Mesendoderm (in vitro differentiated cells): ENCODE results near the gene PRPF8.
"Not testable (repeated sequence)": the region's sequence is repeated elsewhere in the genome, so short reads cannot be mapped to it uniquely, and the experiment has no call there.

Experiments
- DNase-seq: peaks from one replicate; pipeline ENCODE4 v3.0.0; 2013
- H2AK5ac ChIP-seq: 2 replicates; pipeline ENCODE4 v1.6.1; 2013; ENCODE audit warnings: low read length, inconsistent platforms
- H2BK120ac ChIP-seq: 2 replicates; pipeline ENCODE4 v1.6.1; 2013; ENCODE audit warnings: low read depth, mild to moderate bottlenecking, low read length, moderate library complexity, mixed read lengths
- H2BK15ac ChIP-seq: replicated peaks from 2 replicates; pipeline ENCODE4 v1.6.1; 2013; ENCODE audit warnings: low read depth, mild to moderate bottlenecking, moderate library complexity
- H2BK5ac ChIP-seq: 2 replicates; pipeline ENCODE4 v1.6.1; 2013; ENCODE audit warnings: low read length, inconsistent platforms
- H3K18ac ChIP-seq: 2 replicates; pipeline ENCODE4 v1.6.1; 2013; ENCODE audit warnings: mild to moderate bottlenecking, low read length, mixed read lengths
- H3K23ac ChIP-seq: one replicate; pipeline ENCODE4 v1.6.1; 2013; ENCODE audit warnings: low read length
- H3K27ac ChIP-seq: 2 replicates; pipeline ENCODE4 v1.5.1; 2013; ENCODE audit warnings: low read depth, mild to moderate bottlenecking, inconsistent platforms, low read length, moderate library complexity
- H3K27me3 ChIP-seq: 2 replicates; pipeline ENCODE4 v1.6.1; 2013; ENCODE audit warnings: low read length, control low read depth, mild to moderate bottlenecking, inconsistent platforms; ENCODE audit not compliant: insufficient read depth, poor library complexity
- H3K36me3 ChIP-seq: 2 replicates; pipeline ENCODE4 v1.6.1; 2013; ENCODE audit warnings: low read length, inconsistent platforms; ENCODE audit not compliant: control insufficient read depth, insufficient read depth
- H3K4ac ChIP-seq: one replicate; pipeline ENCODE4 v1.6.1; 2013; ENCODE audit warnings: low read depth, mild to moderate bottlenecking, low read length, moderate library complexity
- H3K4me1 ChIP-seq: 2 replicates; pipeline ENCODE4 v1.6.1; 2013; ENCODE audit warnings: low read depth, low read length, inconsistent platforms; ENCODE audit not compliant: control insufficient read depth
- H3K4me2 ChIP-seq: 2 replicates; pipeline ENCODE4 v1.6.1; 2013; ENCODE audit warnings: low read length
- H3K4me3 ChIP-seq: 2 replicates; pipeline ENCODE4 v1.5.1; 2013; ENCODE audit warnings: mild to moderate bottlenecking, low read length
- H3K56ac ChIP-seq: one replicate; pipeline ENCODE4 v1.6.1; 2013; ENCODE audit warnings: low read length
- H3K79me1 ChIP-seq: 2 replicates; pipeline ENCODE4 v1.6.1; 2013; ENCODE audit warnings: low read length, inconsistent platforms
- H3K79me2 ChIP-seq: 2 replicates; pipeline ENCODE4 v1.6.1; 2013; ENCODE audit warnings: mild to moderate bottlenecking, low read length; ENCODE audit not compliant: control insufficient read depth, insufficient read depth
- H3K9ac ChIP-seq: 2 replicates; pipeline ENCODE4 v1.6.1; 2013; ENCODE audit warnings: low read length, inconsistent platforms
- H4K5ac ChIP-seq: one replicate; pipeline ENCODE4 v1.6.1; 2013; ENCODE audit warnings: low read length
- H4K8ac ChIP-seq: one replicate; pipeline ENCODE4 v1.6.1; 2013; ENCODE audit warnings: low read depth, mild to moderate bottlenecking, control low read depth, low read length, moderate library complexity
- WGBS: extraction: QIAGEN DNeasy Blood & Tissue Kit; methylation state at CpG from one replicate; pipeline ENCODE4 v1.1.7; 2013; ENCODE audit warnings: low lambda C conversion rate, missing lambda C conversion rate; ENCODE audit not compliant: insufficient coverage; ENCODE audit errors: extremely low coverage; 5-methylcytosine and 5-hydroxymethylcytosine counted together

PRPF8 gene

GRCh38 chr17:1725642-1726511 is 41.2 kb upstream of the PRPF8 start:
- no peaks in the 10 kb centered on the region for H3K36me3 ChIP-seq
- H2BK5ac ChIP-seq = no peak overlapping the region
- H3K4me1 ChIP-seq = no peaks in the 10 kb centered on the region
- no peak overlapping the region for H3K4me2 ChIP-seq
- WGBS = no CpG with 5 or more reads among the region's 54 CpGs
- no peak overlapping the region for H3K4ac ChIP-seq
- no peak overlapping the region for H3K18ac ChIP-seq
- H3K23ac ChIP-seq = peak overlapping the region; percentile 1
- no peak overlapping the region for H2BK15ac ChIP-seq
- H3K56ac ChIP-seq = peak overlapping the region; percentile 19
- H2AK5ac ChIP-seq = no peak overlapping the region
- H3K27me3 ChIP-seq = no peaks in the 10 kb centered on the region
- H3K79me1 ChIP-seq = no peaks in the 10 kb centered on the region
- H3K27ac ChIP-seq = no peak overlapping the region
- H4K5ac ChIP-seq = no peak overlapping the region
- H3K79me2 ChIP-seq = no peaks in the 10 kb centered on the region
- no peak overlapping the region for H4K8ac ChIP-seq
- no peak for DNase-seq
- H3K9ac ChIP-seq = no peak overlapping the region
- H3K4me3 ChIP-seq = no peak overlapping the region
- H2BK120ac ChIP-seq = no peak overlapping the region

GRCh38 chr17:1724869-1725641 is 40.4 kb upstream of the PRPF8 start:
- WGBS = no CpG with 5 or more reads among the region's 51 CpGs
- Histone ChIP-seq H3K79me1 (no peaks in the 10 kb centered on the region), H4K8ac (no peak overlapping the region), H2BK120ac (no peak overlapping the region), H3K18ac (peak overlapping the region; percentile 60), H2BK5ac (no peak overlapping the region), H3K9ac (peak overlapping the region; percentile 72), H3K36me3 (no peaks in the 10 kb centered on the region), H2BK15ac (no peak overlapping the region), H3K4me2 (peak overlapping the region; percentile 29), H4K5ac (no peak overlapping the region), H3K4me1 (no peaks in the 10 kb centered on the region), H3K56ac (peak overlapping the region; percentile 84), H3K4me3 (peak overlapping the region; percentile 11), H3K27ac (no peak overlapping the region), H3K79me2 (no peaks in the 10 kb centered on the region), H3K4ac (no peak overlapping the region), H3K27me3 (no peaks in the 10 kb centered on the region), H2AK5ac (no peak overlapping the region), H3K23ac (peak overlapping the region; percentile 1)
- peak; percentile 37 for DNase-seq

GRCh38 chr17:1724351-1724868 is 39.7 kb upstream of the PRPF8 start, which contains the start of gene WDR81:
Gene WDR81 (plus strand): TSS chr17:1724704. CDS start chr17:1724960, 256 bp downstream.
- H3K79me2 ChIP-seq = no peaks in the 10 kb centered on the region
- H3K79me1 ChIP-seq = no peaks in the 10 kb centered on the region
- H3K4me3 ChIP-seq = peak within 1 kb of the TSS; percentile 41
- no peak within 1 kb of the TSS for H4K5ac ChIP-seq
- no peak within 1 kb of the TSS for H4K8ac ChIP-seq
- peak within 1 kb of the TSS; percentile 92 for H3K4me2 ChIP-seq
- no peak within 1 kb of the TSS for H2BK15ac ChIP-seq
- WGBS = no CpG with 5 or more reads among the region's 57 CpGs
- no peak within 1 kb of the TSS for H3K27ac ChIP-seq
- H3K18ac ChIP-seq = peak within 1 kb of the TSS; percentile 60
- H2BK5ac ChIP-seq = no peak within 1 kb of the TSS
- peak; percentile 86 for DNase-seq
- no peaks in the 10 kb centered on the region for H3K27me3 ChIP-seq
- no peak within 1 kb of the TSS for H2AK5ac ChIP-seq
- H3K56ac ChIP-seq = peak within 1 kb of the TSS; percentile 95
- H3K4ac ChIP-seq = peak within 1 kb of the TSS; percentile 20
- H3K9ac ChIP-seq = peak within 1 kb of the TSS; percentile 77
- H3K23ac ChIP-seq = peak within 1 kb of the TSS; percentile 1
- no peaks in the 10 kb centered on the region for H3K4me1 ChIP-seq
- no peak within 1 kb of the TSS for H2BK120ac ChIP-seq
- no peaks in the 10 kb centered on the region for H3K36me3 ChIP-seq

- not testable (repeated sequence) for H2AK5ac ChIP-seq, DNase-seq, H3K9ac ChIP-seq, H3K79me2 ChIP-seq, H3K36me3 ChIP-seq, H3K4me3 ChIP-seq, H2BK120ac ChIP-seq, H3K4ac ChIP-seq, H3K27ac ChIP-seq, H3K18ac ChIP-seq, H2BK15ac ChIP-seq, H4K5ac ChIP-seq, H3K23ac ChIP-seq, H3K4me1 ChIP-seq, H3K4me2 ChIP-seq, H3K56ac ChIP-seq, H3K79me1 ChIP-seq, H2BK5ac ChIP-seq, H3K27me3 ChIP-seq, H4K8ac ChIP-seq
- no CpG with 5 or more reads among the region's 8 CpGs for WGBS
Measured at GRCh38 chr17:1722022-1722421, 37.4 kb upstream of the PRPF8 start.

GRCh38 chr17:1720856-1721386 is 36.3 kb upstream of the PRPF8 start:
- no peaks in the 10 kb centered on the region for H3K79me2 ChIP-seq
- H4K5ac ChIP-seq = no peak overlapping the region
- no peak overlapping the region for H4K8ac ChIP-seq
- H3K18ac ChIP-seq = no peak overlapping the region
- no peak overlapping the region for H2AK5ac ChIP-seq
- H3K79me1 ChIP-seq = no peaks in the 10 kb centered on the region
- H3K4me1 ChIP-seq = peaks cover 4% of the 10 kb centered on the region
- no peak overlapping the region for H3K56ac ChIP-seq
- H2BK120ac ChIP-seq = no peak overlapping the region
- no CpG with 5 or more reads among the region's 11 CpGs for WGBS
- no peak overlapping the region for H2BK5ac ChIP-seq
- no peaks in the 10 kb centered on the region for H3K27me3 ChIP-seq
- no peak overlapping the region for H3K4me3 ChIP-seq
- H3K4me2 ChIP-seq = no peak overlapping the region
- H3K36me3 ChIP-seq = no peaks in the 10 kb centered on the region
- no peak overlapping the region for H3K23ac ChIP-seq
- H3K9ac ChIP-seq = no peak overlapping the region
- H3K4ac ChIP-seq = no peak overlapping the region
- peak; percentile 70 for DNase-seq
- no peak overlapping the region for H2BK15ac ChIP-seq
- no peak overlapping the region for H3K27ac ChIP-seq
